Prostate gland (tissue), 2 donors: ENCODE measurements around the gene PLXNB3. TPM values are rescaled to one million over a fixed set of nuclear protein-coding genes. Genes with fewer than 3 reads are reported as not detected.

ENCODE experiments used
- DNase-seq: peaks from one replicate; pipeline ENCODE4 v3.0.0-alpha.2; 2019; ENCODE audit warnings: low spot score
- H3K27ac ChIP-seq, 2 donors: fragments of 200-600 bp; sonication (generic); 2 replicates each; pipeline ENCODE4 v1.5.1; 2017 to 2019
- H3K27me3 ChIP-seq: fragments of 200-600 bp; sonication (generic); replicated peaks from 2 replicates; pipeline ENCODE4 v1.5.1; 2019; ENCODE audit not compliant: insufficient read depth
- H3K36me3 ChIP-seq, 2 donors: fragments of 200-600 bp; sonication (generic); 1 replicate in 1 of 2; 2 replicates in 1 of 2; pipeline versions ENCODE4 v1.5.1 to v1.8.1; 2017 to 2019
- H3K4me1 ChIP-seq: fragments of 200-600 bp; sonication (generic); replicated peaks from 2 replicates; pipeline ENCODE4 v1.5.1; 2019
- H3K4me3 ChIP-seq, 2 donors: fragments of 200-600 bp; sonication (generic); 2 replicates each; pipeline ENCODE4 v1.5.1; 2017 to 2019
- H3K9me3 ChIP-seq: fragments of 200-600 bp; sonication (generic); 2 replicates; pipeline ENCODE4 v1.5.1; 2017
- POLR2A ChIP-seq: fragments of 450-650 bp; IDR thresholded peaks from one replicate; pipeline ENCODE4 v1.6.1; 2016; ENCODE audit warnings: antibody characterized with exemption, mild to moderate bottlenecking
- POLR2AphosphoS5 ChIP-seq: sonication (generic); formaldehyde crosslinking; IDR thresholded peaks from one replicate; pipeline ENCODE4 v1.6.1; 2017; ENCODE audit warnings: antibody characterized with exemption
- WGBS: methylation state at CpG from one replicate; pipeline ENCODE4 v1.1.5; 2018; 5-methylcytosine and 5-hydroxymethylcytosine counted together
- intact Hi-C: fragments of 100-400 bp; cut with DNase I; formaldehyde crosslinking; loops from one replicate; pipeline ENCODE4 v1.14.2; 2022
- total RNA-seq, 2 donors: library from RNA; depleted of rRNA; stranded (reverse); fragments of >200 nt; gene quantifications; one replicate each; pipeline ENCODE4 v1.1.0, GENCODE V29; 2016
- TF ChIP-seq, protein P1 (sequence below), 4 experiments: fragments of 200-600 bp in 2 of 4; fragments of 450-650 bp in 2 of 4; sonication (generic) in 2 of 4; IDR thresholded peaks; 1 replicate in 3 of 4; 2 replicates in 1 of 4; pipeline ENCODE4 v1.5.1; 2016 to 2019; ENCODE audit warnings: antibody characterized with exemption in 4 of 4, mild to moderate bottlenecking in 2 of 4, moderate library complexity in 2 of 4

The PLXNB3 gene
- total RNA-seq, 2 donors from 2014 or later: 20.9 to 52.7 TPM

DNA sequence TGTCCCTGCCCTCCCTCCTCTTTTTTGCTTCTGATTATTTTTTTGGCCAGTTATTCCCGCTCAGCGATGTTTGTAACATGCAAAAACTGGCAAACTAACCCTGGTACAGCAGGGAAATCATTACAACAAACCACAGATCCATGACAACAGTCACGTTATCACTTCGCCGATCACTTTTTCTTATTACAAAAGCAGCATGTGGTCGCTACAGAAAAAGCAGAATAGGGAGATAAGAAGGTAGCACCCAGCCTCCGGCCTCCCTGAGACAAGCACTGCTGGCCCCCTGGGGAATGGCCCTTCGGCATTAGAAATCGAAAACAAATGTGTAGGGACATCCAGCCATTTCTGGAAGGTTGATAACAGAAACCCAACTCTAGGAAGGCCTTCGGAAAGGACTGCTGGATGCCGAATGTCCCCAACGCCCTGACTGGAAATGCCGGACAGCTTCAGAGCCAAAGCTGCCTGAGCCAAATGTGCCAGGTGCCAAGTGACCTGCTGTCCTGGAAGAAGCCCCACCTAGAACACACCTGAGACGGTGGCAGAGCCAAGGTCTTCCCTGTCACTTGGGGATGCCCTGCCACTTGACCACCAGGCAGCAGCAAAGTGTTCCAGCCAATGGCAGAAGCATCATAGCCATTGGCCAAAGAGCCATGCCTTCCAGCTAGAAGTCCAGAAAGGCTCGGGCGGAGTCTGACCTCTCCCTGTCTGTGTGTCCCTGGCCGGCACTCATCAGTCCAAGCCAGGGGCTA, 27.2 kb downstream of the PLXNB3 start:
- no peak for DNase-seq
- TF ChIP-seq, protein P1, sequence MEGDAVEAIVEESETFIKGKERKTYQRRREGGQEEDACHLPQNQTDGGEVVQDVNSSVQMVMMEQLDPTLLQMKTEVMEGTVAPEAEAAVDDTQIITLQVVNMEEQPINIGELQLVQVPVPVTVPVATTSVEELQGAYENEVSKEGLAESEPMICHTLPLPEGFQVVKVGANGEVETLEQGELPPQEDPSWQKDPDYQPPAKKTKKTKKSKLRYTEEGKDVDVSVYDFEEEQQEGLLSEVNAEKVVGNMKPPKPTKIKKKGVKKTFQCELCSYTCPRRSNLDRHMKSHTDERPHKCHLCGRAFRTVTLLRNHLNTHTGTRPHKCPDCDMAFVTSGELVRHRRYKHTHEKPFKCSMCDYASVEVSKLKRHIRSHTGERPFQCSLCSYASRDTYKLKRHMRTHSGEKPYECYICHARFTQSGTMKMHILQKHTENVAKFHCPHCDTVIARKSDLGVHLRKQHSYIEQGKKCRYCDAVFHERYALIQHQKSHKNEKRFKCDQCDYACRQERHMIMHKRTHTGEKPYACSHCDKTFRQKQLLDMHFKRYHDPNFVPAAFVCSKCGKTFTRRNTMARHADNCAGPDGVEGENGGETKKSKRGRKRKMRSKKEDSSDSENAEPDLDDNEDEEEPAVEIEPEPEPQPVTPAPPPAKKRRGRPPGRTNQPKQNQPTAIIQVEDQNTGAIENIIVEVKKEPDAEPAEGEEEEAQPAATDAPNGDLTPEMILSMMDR (IDR thresholded peaks at IDR 0.05): no peak
- TF ChIP-seq POLR2A (no peak), POLR2AphosphoS5 (no peak)
- no peaks in the 10 kb centered on the region for H3K4me1 ChIP-seq
- 78% methylated on average over 16 of the region's 17 CpGs for WGBS
- H3K27ac ChIP-seq: no peak overlapping the region
- no peaks in the 10 kb centered on the region for H3K27me3 ChIP-seq
- no peak overlapping the region for H3K4me3 ChIP-seq
- H3K36me3 ChIP-seq: no peaks in the 10 kb centered on the region
- H3K9me3 ChIP-seq: no peaks in the 10 kb centered on the region
- intact Hi-C loops: no loop called here

DNA sequence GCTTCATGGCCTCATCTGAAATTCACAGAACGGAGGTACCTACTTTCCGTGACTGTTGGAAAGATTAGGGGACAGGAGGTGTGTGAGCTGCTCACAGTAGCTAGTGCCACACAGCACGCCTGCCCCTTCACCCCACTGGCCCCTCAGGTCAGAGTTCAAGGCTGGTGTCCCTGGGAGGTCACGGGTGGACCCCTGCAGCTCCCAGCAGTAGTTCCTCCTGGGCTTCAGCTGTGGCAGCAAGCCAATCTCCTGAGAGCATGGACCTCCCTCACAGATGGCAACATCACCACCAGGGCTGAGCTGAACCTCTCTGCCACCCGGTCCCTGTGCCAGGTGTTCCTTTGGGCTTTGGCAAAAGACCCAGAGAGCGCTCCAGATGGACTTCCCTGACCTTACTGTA, 28.3 kb downstream of the PLXNB3 start:
- no peak overlapping the region for H3K27ac ChIP-seq
- intact Hi-C loops: no loop called here
- WGBS: 85% methylated on average over 6 of the region's 6 CpGs

DNA sequence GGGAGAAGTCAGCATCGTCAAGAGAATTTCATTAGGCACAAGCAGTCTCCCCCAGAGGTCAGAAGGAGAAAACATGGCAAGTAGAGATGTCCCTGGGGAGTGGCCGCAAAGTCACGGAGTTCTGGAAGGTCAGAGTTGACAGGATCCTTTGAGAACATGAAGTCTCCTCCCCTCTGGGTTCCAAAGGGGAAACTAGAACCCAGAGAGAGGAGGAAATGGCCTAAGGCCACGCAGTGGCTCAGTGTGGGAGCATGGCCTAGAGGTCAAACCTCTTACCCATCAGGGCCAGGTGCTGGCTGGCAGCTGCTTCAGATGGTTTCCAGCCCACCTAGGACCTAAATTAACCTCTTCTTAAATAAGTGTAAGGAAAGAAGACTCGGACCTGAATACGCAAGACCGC, 29.2 kb downstream of the PLXNB3 start:
- Histone ChIP-seq H3K4me1 (no peaks in the 10 kb centered on the region), H3K27me3 (no peaks in the 10 kb centered on the region), H3K9me3 (no peaks in the 10 kb centered on the region), H3K27ac (peak overlapping the region; percentile 90 to 93), H3K4me3 (peak overlapping the region; percentile 55 to 57), H3K36me3 (no peaks in the 10 kb centered on the region)
- no peak for TF ChIP-seq POLR2A
- TF ChIP-seq POLR2AphosphoS5: no peak
- TF ChIP-seq, protein P1 (IDR thresholded peaks at IDR 0.05): no peak
- intact Hi-C loops: no loop called here
- WGBS: 11% methylated on average over 6 of the region's 7 CpGs
- no peak for DNase-seq

More for the DNA sequence above, 28.3 kb downstream of the PLXNB3 start:
- TF ChIP-seq POLR2AphosphoS5 (no peak), POLR2A (no peak)
- TF ChIP-seq, protein P1 (IDR thresholded peaks at IDR 0.05): no peak
- H3K9me3 ChIP-seq: no peaks in the 10 kb centered on the region
- H3K27me3 ChIP-seq: no peaks in the 10 kb centered on the region
- no peak overlapping the region for H3K4me3 ChIP-seq
- H3K36me3 ChIP-seq: no peaks in the 10 kb centered on the region
- no peak for DNase-seq
- no peaks in the 10 kb centered on the region for H3K4me1 ChIP-seq

DNA sequence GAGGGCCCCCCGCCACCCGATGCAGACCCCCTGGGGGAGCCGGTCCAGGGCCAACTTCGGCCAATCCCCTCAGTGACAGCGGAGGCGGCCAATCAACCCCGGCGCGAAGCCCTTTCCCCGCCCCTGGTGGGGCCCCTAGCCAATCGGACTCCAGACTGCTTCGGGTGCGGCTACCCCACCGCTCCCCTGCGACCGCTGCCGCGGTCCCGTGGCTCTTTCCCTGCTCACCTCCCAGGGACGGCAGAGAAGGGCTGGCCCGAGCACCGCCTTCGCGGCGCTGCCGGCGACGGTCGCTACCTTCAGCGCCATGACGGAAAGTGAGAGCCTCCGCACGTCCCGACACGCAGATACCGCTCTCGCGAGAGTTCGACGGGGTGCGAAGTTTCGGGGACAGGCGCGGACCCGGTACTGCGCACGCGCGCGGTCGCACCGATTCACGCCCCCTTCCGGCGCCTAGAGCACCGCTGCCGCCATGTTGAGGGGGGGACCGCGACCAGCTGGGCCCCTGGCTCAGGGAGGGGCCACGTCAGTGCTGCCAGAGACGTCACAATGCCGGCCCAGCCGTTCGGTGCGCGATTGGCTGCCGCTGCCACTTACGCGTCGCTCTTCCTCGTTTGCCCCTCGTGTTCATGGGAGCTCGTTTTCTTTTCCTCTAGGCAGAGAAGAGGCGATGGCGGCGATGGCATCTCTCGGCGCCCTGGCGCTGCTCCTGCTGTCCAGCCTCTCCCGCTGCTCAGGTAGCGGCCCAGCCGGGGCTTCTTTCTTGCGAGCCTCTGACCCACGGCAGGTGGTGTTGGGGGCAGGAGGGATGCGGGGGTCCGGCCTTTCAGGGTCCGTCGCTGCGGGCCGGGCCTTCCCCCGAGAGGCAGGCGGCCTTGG, 30.2 kb downstream of the PLXNB3 start, which contains the start of the genes IDH3G and SSR4:
Gene IDH3G (minus strand): TSS at position 358 of the 879 bp plus-strand sequence. CDS start 49 bp downstream, at position 309.
Gene SSR4 (plus strand): TSS at position 651 of the 879 bp plus-strand sequence. CDS start 20 bp downstream, at position 671.
- no peaks in the 10 kb centered on the region for H3K27me3 ChIP-seq
- intact Hi-C loops: no loop called here
- H3K27ac ChIP-seq: peak within 1 kb of the TSS; percentile 90 to 93
- H3K36me3 ChIP-seq: no peaks in the 10 kb centered on the region
- WGBS: 0% methylated on average over 38 of the region's 92 CpGs
- no peaks in the 10 kb centered on the region for H3K4me1 ChIP-seq
- H3K4me3 ChIP-seq: peak within 1 kb of the TSS; percentile 55 to 57
- no peaks in the 10 kb centered on the region for H3K9me3 ChIP-seq
- DNase-seq: peak; percentile 87
- TF ChIP-seq, protein P1 (IDR thresholded peaks at IDR 0.05): peak in 3 of 4 experiments; percentile 20 to 53 (median 28)
- TF ChIP-seq POLR2A (peak; percentile 36), POLR2AphosphoS5 (peak; percentile 90)
